SU-DHL-6 (cell line): ENCODE results near the gene MAB21L4.
"Not testable (repeated sequence)": the region's sequence is repeated elsewhere in the genome, so short reads cannot be mapped to it uniquely, and the experiment has no call there.

Experiments
- H2AFZ ChIP-seq: fragments of 200-600 bp; sonication (generic); 2 replicates; pipeline ENCODE4 v1.6.1; 2014; ENCODE audit warnings: low read depth, mild to moderate bottlenecking, moderate library complexity, mixed read lengths, antibody characterized with exemption, low read length; ENCODE audit not compliant: severe bottlenecking
- H3F3A ChIP-seq: fragments of 200-600 bp; shearing (Covaris generic); 2 replicates; pipeline ENCODE4 v1.6.0; 2016; ENCODE audit warnings: antibody characterized with exemption, mild to moderate bottlenecking; ENCODE audit not compliant: insufficient read depth
- H3K27ac ChIP-seq: fragments of 200-600 bp; sonication (generic); 2 replicates; pipeline ENCODE4 v1.5.1; 2016; ENCODE audit warnings: low read depth, mild to moderate bottlenecking, low read length, moderate library complexity, mixed read lengths
- H3K27me3 ChIP-seq: fragments of 200-600 bp; sonication (generic), shearing (Covaris generic); 2 replicates; pipeline ENCODE4 v1.6.0; 2014; ENCODE audit warnings: mild to moderate bottlenecking, low read length
- H3K36me3 ChIP-seq: fragments of 200-600 bp; sonication (generic); 2 replicates; pipeline ENCODE4 v1.6.1; 2014; ENCODE audit warnings: mild to moderate bottlenecking, low read length, mixed read lengths
- H3K4me2 ChIP-seq: fragments of 300-600, 200-600 bp; shearing (Covaris generic), sonication (generic); 2 replicates; pipeline ENCODE4 v1.6.0; 2014; ENCODE audit warnings: low read length, low read depth, mild to moderate bottlenecking; ENCODE audit not compliant: poor library complexity, severe bottlenecking
- H3K4me3 ChIP-seq: fragments of 200-600 bp; sonication (generic); 2 replicates; pipeline ENCODE4 v1.5.1; 2014; ENCODE audit warnings: antibody characterized with exemption, low read length, mild to moderate bottlenecking, mixed read lengths; ENCODE audit not compliant: insufficient read depth, poor library complexity, severe bottlenecking
- H3K79me2 ChIP-seq: fragments of 200-600 bp; sonication (generic); 2 replicates; pipeline ENCODE4 v1.6.1; 2014; ENCODE audit warnings: mild to moderate bottlenecking, low read length, moderate library complexity; ENCODE audit not compliant: insufficient read depth
- H3K9ac ChIP-seq: fragments of 200-600 bp; sonication (generic); 2 replicates; pipeline ENCODE4 v1.7.0; 2014; ENCODE audit warnings: mild to moderate bottlenecking, low read length
- H3K9me2 ChIP-seq: fragments of 200-600 bp; sonication (generic); replicated peaks from 2 replicates; pipeline ENCODE4 v1.6.1; 2014; ENCODE audit warnings: low read length; ENCODE audit not compliant: insufficient read depth
- H3K9me3 ChIP-seq: fragments of 200-600 bp; sonication (generic); 2 replicates; pipeline ENCODE4 v1.6.1; 2014; ENCODE audit warnings: low read length, mixed read lengths; ENCODE audit not compliant: insufficient read depth
- H4K20me1 ChIP-seq: fragments of 200-600 bp; sonication (generic); 2 replicates; pipeline ENCODE4 v1.6.1; 2014; ENCODE audit warnings: low read depth, mild to moderate bottlenecking, antibody characterized with exemption, low read length, moderate library complexity, mixed read lengths
- CTCF ChIP-seq: fragments of 200-600 bp; sonication (generic); IDR thresholded peaks from one replicate; pipeline ENCODE4 v1.5.1; 2017; ENCODE audit warnings: antibody characterized with exemption, mild to moderate bottlenecking, low read length, moderate library complexity; ENCODE audit not compliant: insufficient read depth, poor library complexity, severe bottlenecking
- EZH2phosphoT487 ChIP-seq: fragments of 200-600 bp; sonication (generic), shearing (Covaris generic); conservative IDR thresholded peaks from 2 replicates; pipeline ENCODE4 v1.6.1; 2018; ENCODE audit warnings: mild to moderate bottlenecking, antibody characterized with exemption, low read length, moderate library complexity, mixed read lengths

Gene MAB21L4

GRCh38 chr2:240850026-240850425, 45.9 kb downstream of the MAB21L4 start:
- no peak overlapping the region for H3K27ac ChIP-seq
- no peak overlapping the region for H2AFZ ChIP-seq
- H3K4me3 ChIP-seq = no peak overlapping the region
- no peaks in the 10 kb centered on the region for H3K9me2 ChIP-seq
- no peaks in the 10 kb centered on the region for H3K79me2 ChIP-seq
- H3K27me3 ChIP-seq = no peaks in the 10 kb centered on the region
- H3K9me3 ChIP-seq = 0 out of 2 replicates have a peak, but pooled peaks cover 6% of the 10 kb centered on the region
- no peaks in the 10 kb centered on the region for H4K20me1 ChIP-seq
- no peak overlapping the region for H3K9ac ChIP-seq
- no peak overlapping the region for H3K4me2 ChIP-seq
- no peaks in the 10 kb centered on the region for H3F3A ChIP-seq
- H3K36me3 ChIP-seq = no peaks in the 10 kb centered on the region
- no peak for TF ChIP-seq EZH2phosphoT487

- no peak overlapping the region for H3K4me2 ChIP-seq
- H3K27ac ChIP-seq = no peak overlapping the region
- no peaks in the 10 kb centered on the region for H3K9me2 ChIP-seq
- no peaks in the 10 kb centered on the region for H3F3A ChIP-seq
- H3K79me2 ChIP-seq = no peaks in the 10 kb centered on the region
- no peak overlapping the region for H2AFZ ChIP-seq
- H3K9me3 ChIP-seq = 0 out of 2 replicates have a peak, but pooled peaks cover under 1% of the 10 kb centered on the region
- no peaks in the 10 kb centered on the region for H3K36me3 ChIP-seq
- no peaks in the 10 kb centered on the region for H4K20me1 ChIP-seq
- H3K4me3 ChIP-seq = no peak overlapping the region
- TF ChIP-seq CTCF (no peak), EZH2phosphoT487 (no peak)
- H3K9ac ChIP-seq = no peak overlapping the region
- H3K27me3 ChIP-seq = no peaks in the 10 kb centered on the region
These were observed 46.9 kb downstream of the MAB21L4 start for GRCh38 chr2:240848900-240849680.

GRCh38 chr2:240847817-240848216, 48.1 kb downstream of the MAB21L4 start:
- H3K4me3 ChIP-seq = no peak overlapping the region
- no peak overlapping the region for H3K4me2 ChIP-seq
- no peaks in the 10 kb centered on the region for H3K9me3 ChIP-seq
- no peak overlapping the region for H3K9ac ChIP-seq
- no peaks in the 10 kb centered on the region for H4K20me1 ChIP-seq
- no peak overlapping the region for H3K27ac ChIP-seq
- no peaks in the 10 kb centered on the region for H3K36me3 ChIP-seq
- TF ChIP-seq CTCF = no peak
- TF ChIP-seq EZH2phosphoT487 = no peak
- no peak overlapping the region for H2AFZ ChIP-seq
- no peaks in the 10 kb centered on the region for H3K79me2 ChIP-seq
- no peaks in the 10 kb centered on the region for H3F3A ChIP-seq
- H3K9me2 ChIP-seq = no peaks in the 10 kb centered on the region
- H3K27me3 ChIP-seq = no peaks in the 10 kb centered on the region

DNA sequence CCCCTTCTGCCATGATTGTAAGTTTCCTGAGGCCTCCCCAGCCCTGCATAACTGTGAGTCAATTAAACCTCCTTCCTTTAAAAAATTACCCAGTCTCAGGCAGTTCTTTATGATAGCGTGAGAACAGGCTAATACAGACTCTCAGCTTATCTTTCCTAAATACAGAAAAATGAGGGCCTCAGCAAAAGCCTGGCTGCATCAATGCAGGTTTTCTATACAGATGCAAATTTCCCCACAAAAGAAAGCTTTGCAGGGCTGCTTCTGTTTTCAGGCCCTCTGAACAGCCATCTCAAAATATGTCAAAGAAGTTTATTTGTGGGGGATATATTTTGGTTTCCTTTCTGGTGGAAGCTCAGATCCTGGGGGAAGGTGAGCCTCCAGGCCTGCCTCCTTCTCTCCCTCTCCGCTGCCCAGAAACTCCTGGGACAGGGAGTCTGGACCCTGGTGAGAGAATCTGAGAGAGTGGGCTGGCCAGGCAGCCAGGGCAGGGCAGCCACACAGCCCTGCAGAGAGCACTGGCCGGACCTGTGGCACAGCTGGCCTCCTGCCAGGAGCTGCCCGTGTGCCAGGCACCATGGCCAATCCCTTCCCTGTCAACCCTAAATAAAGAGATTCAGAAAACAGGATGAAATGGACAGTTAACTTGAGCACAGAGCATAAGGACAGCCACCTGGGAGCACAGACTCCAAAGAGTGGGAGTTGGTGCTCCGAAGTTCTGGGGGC, 48.9 kb downstream of the MAB21L4 start:
- Histone ChIP-seq H3F3A (no peaks in the 10 kb centered on the region), H2AFZ (no peak overlapping the region), H4K20me1 (no peaks in the 10 kb centered on the region), H3K9me2 (no peaks in the 10 kb centered on the region), H3K27me3 (no peaks in the 10 kb centered on the region), H3K4me3 (no peak overlapping the region), H3K9ac (no peak overlapping the region), H3K79me2 (no peaks in the 10 kb centered on the region), H3K9me3 (no peaks in the 10 kb centered on the region), H3K4me2 (no peak overlapping the region), H3K36me3 (no peaks in the 10 kb centered on the region), H3K27ac (no peak overlapping the region)
- TF ChIP-seq EZH2phosphoT487 (no peak), CTCF (no peak)

- not testable (repeated sequence) for H3K9ac ChIP-seq, H3K27ac ChIP-seq, H3K36me3 ChIP-seq
These were observed 49.6 kb downstream of the MAB21L4 start for GRCh38 chr2:240846309-240846708.

More at GRCh38 chr2:240846309-240846708, 49.6 kb downstream of the MAB21L4 start:
- H3K4me3 ChIP-seq, H2AFZ ChIP-seq, H3F3A ChIP-seq, H3K79me2 ChIP-seq, H3K9me3 ChIP-seq, H4K20me1 ChIP-seq, H3K9me2 ChIP-seq, H3K27me3 ChIP-seq, H3K4me2 ChIP-seq: not testable (repeated sequence)
